Astrocyte (in vitro differentiated cells and primary cell): ENCODE data around the gene CMC1.

ENCODE experiments used
- EZH2 ChIP-seq: IDR thresholded peaks from 2 replicates; pipeline ENCODE4 v1.6.1; 2012; ENCODE audit warnings: mild to moderate bottlenecking, low read length, inconsistent platforms; ENCODE audit not compliant: insufficient read depth
- TF ChIP-seq, protein P1 (sequence below): IDR thresholded peaks from 2 replicates; pipeline ENCODE4 v1.5.1; 2011; ENCODE audit warnings: low read depth, mild to moderate bottlenecking, inconsistent platforms, low read length, moderate library complexity; ENCODE audit not compliant: insufficient read depth

DNA sequence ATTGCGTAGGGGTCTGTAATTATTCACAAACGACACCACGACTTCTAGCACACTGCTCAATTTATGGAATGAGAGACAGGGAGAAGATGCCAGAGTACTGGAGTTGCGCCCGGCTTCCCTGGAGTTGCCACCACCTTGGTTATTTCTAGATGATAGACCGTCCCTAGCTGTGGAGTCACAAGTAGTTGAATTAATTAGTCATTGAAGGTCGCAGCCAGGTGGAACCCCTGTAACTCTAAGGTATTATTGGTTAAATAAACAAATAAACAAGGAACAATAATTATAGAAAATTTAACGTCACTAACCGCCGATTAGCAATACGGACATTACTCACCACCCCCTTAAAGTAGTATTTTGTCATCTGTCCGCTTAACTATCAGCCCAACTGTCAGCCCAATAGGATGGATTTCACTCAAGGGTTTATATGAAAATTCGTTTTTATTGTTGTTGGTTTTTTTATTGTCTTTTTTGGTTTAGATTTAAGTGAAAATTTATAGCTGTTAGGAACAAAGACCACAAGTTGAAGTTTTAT, 108.1 kb downstream of the CMC1 start:
- TF ChIP-seq, protein P1, sequence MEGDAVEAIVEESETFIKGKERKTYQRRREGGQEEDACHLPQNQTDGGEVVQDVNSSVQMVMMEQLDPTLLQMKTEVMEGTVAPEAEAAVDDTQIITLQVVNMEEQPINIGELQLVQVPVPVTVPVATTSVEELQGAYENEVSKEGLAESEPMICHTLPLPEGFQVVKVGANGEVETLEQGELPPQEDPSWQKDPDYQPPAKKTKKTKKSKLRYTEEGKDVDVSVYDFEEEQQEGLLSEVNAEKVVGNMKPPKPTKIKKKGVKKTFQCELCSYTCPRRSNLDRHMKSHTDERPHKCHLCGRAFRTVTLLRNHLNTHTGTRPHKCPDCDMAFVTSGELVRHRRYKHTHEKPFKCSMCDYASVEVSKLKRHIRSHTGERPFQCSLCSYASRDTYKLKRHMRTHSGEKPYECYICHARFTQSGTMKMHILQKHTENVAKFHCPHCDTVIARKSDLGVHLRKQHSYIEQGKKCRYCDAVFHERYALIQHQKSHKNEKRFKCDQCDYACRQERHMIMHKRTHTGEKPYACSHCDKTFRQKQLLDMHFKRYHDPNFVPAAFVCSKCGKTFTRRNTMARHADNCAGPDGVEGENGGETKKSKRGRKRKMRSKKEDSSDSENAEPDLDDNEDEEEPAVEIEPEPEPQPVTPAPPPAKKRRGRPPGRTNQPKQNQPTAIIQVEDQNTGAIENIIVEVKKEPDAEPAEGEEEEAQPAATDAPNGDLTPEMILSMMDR, result peak; percentile 2
- no peak for TF ChIP-seq EZH2
